ENCODE results near the gene RCOR1. TPM values are rescaled to one million over a fixed set of nuclear protein-coding genes. Genes with fewer than 3 reads are reported as not detected.

The RCOR1 gene
- polyA plus RNA-seq, 1 donor from 2014 or later: 10.4 TPM

GRCh38 chr14:102697501-102697900, 105.1 kb downstream of the RCOR1 start:
- Histone ChIP-seq H3K4me2 (ENCODE audit: low read length) (no peak overlapping the region), H3K36me3 (ENCODE audit: insufficient read depth, low read length) (no peaks in the 10 kb centered on the region), H3K4me3 (ENCODE audit: low read length) (no peak overlapping the region), H3K27ac (ENCODE audit: low read length) (no peak overlapping the region), H3K27me3 (ENCODE audit: insufficient read depth, low read depth, low read length) (no peaks in the 10 kb centered on the region), H3K79me2 (replicated peaks; ENCODE audit: insufficient read depth, low read length) (no peaks in the 10 kb centered on the region), H3K9ac (ENCODE audit: low read length) (no peak overlapping the region), H3F3A (ENCODE audit: insufficient read depth, low read length, poor library complexity, severe bottlenecking) (no peaks in the 10 kb centered on the region), H4K20me1 (ENCODE audit: insufficient read depth) (no peaks in the 10 kb centered on the region), H2AFZ (ENCODE audit: low read depth, low read length) (no peak overlapping the region), H3K9me2 (ENCODE audit: insufficient read depth, low read length) (no peaks in the 10 kb centered on the region), H3K9me3 (ENCODE audit: low read length) (no peaks in the 10 kb centered on the region)
- TF ChIP-seq SMC3 (conservative IDR thresholded peaks at IDR 0.05; ENCODE audit: poor library complexity): no peak
- TF ChIP-seq REST (IDR thresholded peaks at IDR 0.05; ENCODE audit: borderline replicate concordance): no peak
- no peak for TF ChIP-seq EP300 (conservative IDR thresholded peaks at IDR 0.05; ENCODE audit: poor library complexity, severe bottlenecking)
- TF ChIP-seq POLR2AphosphoS5 (IDR thresholded peaks at IDR 0.05): no peak
- no peak for TF ChIP-seq EZH2 (IDR thresholded peaks at IDR 0.05; ENCODE audit: borderline replicate concordance, insufficient read depth, low read length, poor library complexity, severe bottlenecking)
- no peak for TF ChIP-seq CTCF (IDR thresholded peaks at IDR 0.05; ENCODE audit: poor library complexity, severe bottlenecking)
- no peak for TF ChIP-seq TAF1 (IDR thresholded peaks at IDR 0.05; ENCODE audit: low read depth)
- TF ChIP-seq RAD21 (conservative IDR thresholded peaks at IDR 0.05): no peak
- no peak for TF ChIP-seq MXI1 (conservative IDR thresholded peaks at IDR 0.05; ENCODE audit: poor library complexity, severe bottlenecking)

- Histone ChIP-seq H3K27me3 (ENCODE audit: insufficient read depth, low read depth, low read length) (no peaks in the 10 kb centered on the region), H3F3A (ENCODE audit: insufficient read depth, low read length, poor library complexity, severe bottlenecking) (no peaks in the 10 kb centered on the region), H4K20me1 (ENCODE audit: insufficient read depth) (no peaks in the 10 kb centered on the region), H3K4me3 (ENCODE audit: low read length) (no peak overlapping the region), H3K9me2 (ENCODE audit: insufficient read depth, low read length) (no peaks in the 10 kb centered on the region), H3K9ac (ENCODE audit: low read length) (no peak overlapping the region), H3K9me3 (ENCODE audit: low read length) (no peaks in the 10 kb centered on the region), H3K36me3 (ENCODE audit: insufficient read depth, low read length) (no peaks in the 10 kb centered on the region), H3K4me2 (ENCODE audit: low read length) (no peak overlapping the region), H2AFZ (ENCODE audit: low read depth, low read length) (no peak overlapping the region), H3K79me2 (replicated peaks; ENCODE audit: insufficient read depth, low read length) (no peaks in the 10 kb centered on the region), H3K27ac (ENCODE audit: low read length) (no peak overlapping the region)
- TF ChIP-seq CTCF (IDR thresholded peaks at IDR 0.05; ENCODE audit: poor library complexity, severe bottlenecking) (no peak), POLR2AphosphoS5 (IDR thresholded peaks at IDR 0.05) (no peak), EP300 (conservative IDR thresholded peaks at IDR 0.05; ENCODE audit: poor library complexity, severe bottlenecking) (no peak), SMC3 (conservative IDR thresholded peaks at IDR 0.05; ENCODE audit: poor library complexity) (no peak), MXI1 (conservative IDR thresholded peaks at IDR 0.05; ENCODE audit: poor library complexity, severe bottlenecking) (no peak), REST (IDR thresholded peaks at IDR 0.05; ENCODE audit: borderline replicate concordance) (no peak), TAF1 (IDR thresholded peaks at IDR 0.05; ENCODE audit: low read depth) (no peak), RAD21 (conservative IDR thresholded peaks at IDR 0.05) (no peak), EZH2 (IDR thresholded peaks at IDR 0.05; ENCODE audit: borderline replicate concordance, insufficient read depth, low read length, poor library complexity, severe bottlenecking) (no peak)
Observed at GRCh38 chr14:102699416-102700110, 107.1 kb downstream of the RCOR1 start.

Data from neural cell (in vitro differentiated cells).